HG02870 (cell line): ENCODE results near the gene CALCOCO2.
"Not testable (repeated sequence)": the region's sequence is repeated elsewhere in the genome, so short reads cannot be mapped to it uniquely, and the experiment has no call there.

ENCODE experiments used
- ATAC-seq: cut with Tn5 transposase; IDR thresholded peaks from one replicate; pipeline ENCODE4 v1.9.1; 2021; ENCODE audit warnings: mild to moderate bottlenecking, moderate library complexity; ENCODE audit not compliant: unreplicated experiment

CALCOCO2 gene, protein sequence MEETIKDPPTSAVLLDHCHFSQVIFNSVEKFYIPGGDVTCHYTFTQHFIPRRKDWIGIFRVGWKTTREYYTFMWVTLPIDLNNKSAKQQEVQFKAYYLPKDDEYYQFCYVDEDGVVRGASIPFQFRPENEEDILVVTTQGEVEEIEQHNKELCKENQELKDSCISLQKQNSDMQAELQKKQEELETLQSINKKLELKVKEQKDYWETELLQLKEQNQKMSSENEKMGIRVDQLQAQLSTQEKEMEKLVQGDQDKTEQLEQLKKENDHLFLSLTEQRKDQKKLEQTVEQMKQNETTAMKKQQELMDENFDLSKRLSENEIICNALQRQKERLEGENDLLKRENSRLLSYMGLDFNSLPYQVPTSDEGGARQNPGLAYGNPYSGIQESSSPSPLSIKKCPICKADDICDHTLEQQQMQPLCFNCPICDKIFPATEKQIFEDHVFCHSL

DNA sequence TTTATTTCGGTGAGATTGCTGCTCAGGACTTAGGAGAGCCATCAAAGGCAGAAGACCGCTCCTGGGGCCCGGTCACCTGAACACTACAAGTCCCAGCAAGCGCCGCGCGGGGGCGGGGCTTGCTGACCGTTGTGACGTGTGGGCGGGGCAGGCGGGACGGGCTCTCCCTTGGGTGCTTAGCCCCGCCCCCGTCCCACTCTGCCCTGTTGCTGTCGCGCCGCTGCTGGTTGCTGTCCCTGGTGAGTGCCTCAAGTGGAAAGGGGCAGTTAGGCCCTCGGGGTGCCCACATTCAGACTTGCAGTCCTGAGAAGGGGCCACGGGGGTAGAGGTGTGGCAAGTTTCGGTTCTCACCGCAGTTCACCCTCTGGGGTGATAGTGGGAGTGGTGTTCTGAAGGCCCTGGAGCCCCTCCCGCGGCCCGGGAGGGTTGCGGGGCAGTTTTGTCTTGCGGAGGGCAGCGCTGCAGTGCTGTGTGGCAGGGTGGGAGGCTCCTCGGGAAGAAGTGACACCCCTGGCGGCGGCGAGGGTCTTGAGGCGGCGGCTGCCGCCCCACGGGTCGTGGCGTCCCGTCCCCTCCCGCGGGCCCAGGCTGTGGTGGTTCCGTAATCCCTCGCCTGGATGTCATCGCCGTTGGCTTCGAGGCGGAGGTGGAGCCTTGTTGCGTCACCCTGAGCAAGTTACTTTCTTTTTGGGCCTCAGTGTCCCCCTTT, at the start of gene CALCOCO2:
Gene CALCOCO2, plus strand, starts transcription at position 196 of the 709 bp plus-strand sequence. CDS start 10,673 bp downstream, outside the sequence.
- peak; percentile 91 for ATAC-seq

DNA sequence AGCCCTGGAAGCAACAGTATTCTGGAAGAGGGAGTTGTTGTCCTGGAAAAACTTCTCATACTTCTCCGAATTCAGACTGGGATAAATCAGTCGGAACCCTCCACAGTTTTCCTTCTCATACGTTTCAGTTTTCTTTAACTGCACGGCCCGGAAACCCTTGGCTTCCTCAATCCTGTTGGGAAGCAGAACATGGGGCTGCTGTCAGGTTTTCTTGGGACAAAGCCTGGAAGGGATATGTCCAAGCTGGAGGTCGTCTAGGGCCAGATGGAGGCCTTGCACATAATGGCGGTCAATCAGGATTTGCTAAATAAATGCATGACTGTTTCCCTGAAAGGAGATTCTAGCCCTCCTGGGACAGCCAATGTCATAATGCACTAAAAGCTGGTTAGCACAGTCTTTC, 43.0 kb upstream of the CALCOCO2 start:
- ATAC-seq, result no peak

DNA sequence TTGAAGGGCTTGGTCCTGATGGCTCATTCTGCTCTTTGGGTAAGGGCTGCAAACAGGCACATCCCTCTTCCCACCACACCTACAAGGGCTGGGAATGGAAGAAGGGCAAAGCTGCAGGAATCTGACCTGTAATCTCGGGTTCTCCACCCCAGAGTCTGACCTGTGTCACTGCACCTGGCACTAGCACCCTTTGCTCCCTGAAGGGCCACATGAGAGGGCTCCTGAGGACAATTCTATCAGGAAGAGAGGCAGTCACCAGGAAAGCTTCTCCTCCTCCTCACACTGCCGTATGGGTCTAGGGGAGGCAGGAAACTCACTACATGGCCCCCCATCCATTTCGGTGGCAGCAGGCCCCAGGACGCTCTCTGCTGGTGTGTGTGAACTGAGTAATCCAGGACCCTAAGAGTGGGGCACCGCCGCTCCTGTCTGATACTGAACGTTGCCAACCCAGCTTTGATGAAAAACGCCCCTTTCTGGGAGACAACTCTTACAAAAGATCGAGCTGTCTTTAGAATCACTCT, 40.2 kb upstream of the CALCOCO2 start:
- ATAC-seq, result no peak

DNA sequence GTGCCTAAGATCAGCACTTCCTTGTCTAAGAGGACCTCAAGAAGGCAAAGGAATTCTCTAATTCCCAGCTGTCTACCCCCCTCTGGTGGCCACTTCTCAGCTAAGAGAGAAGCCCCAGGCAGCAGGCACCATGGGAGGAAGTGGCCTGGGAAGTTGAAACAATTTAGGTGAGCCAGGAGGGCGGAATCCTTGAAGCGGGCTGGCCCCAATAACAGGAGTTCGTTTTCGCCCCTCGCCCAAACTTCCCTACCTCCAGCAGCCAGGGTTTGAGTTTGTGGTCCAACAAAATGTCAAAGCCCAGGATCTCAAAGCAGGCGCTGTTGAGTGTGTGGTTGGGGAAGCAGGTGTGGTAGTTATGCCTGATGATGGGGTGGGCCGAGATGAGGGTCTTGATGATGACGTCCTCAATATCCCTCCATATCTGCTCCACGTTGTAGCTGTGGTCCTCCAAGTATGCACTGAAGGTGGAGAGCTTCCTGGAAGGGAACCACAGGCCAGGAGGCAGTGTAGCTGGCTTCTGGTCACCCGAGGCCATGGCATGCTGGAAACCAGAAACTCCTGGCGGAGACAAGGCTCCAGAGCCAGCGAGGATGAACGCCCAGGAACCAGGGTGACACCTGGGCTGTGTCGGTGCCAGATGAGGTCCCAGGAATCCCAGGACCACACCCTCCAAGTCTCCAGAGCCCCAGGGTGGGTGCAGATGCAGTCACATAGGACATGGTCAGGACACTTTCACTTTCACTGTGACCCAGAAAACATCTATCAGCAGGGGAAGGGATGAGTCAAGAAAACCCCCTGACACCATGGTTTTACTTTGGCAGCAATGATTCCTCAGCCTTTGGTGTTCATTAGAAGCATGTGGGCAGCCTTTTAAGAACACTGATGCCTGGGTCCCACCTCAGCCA, 39.5 kb upstream of the CALCOCO2 start:
- no peak for ATAC-seq

DNA sequence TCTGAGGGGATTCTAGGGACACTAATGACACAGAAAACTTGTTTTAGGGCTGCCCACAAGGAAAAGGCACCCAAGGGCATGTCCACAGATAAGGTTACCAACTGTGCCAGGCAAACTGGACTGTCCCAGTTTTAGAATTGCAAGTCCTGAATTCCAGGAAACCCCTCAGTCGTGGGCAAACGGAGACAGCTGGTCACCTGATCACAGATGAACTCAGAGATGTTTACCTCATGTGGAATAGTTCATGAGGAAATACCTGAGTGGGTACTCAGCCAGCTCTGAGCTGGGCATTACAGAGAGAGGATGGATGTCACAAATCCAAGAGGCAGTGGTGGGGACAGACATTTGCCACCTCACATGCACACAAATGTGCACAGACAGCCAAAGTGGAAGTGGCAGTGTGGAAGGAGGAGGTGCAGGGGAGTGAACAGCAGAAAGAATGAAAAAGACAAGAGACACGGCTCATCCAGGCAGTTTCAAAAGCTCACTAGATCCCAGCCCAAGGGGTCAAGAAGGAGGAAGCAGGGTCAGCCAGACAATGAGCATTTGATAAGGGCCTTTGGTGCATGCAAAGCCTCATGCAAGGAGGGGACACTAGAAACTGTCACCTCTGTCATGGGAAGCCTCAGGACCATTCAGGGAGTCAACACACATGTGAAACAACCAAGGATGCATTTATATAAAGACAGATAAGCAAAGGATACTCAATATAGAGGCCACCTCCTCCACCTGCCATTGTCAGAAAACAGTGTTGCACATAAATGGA, 38.6 kb upstream of the CALCOCO2 start:
- ATAC-seq, result no peak

DNA sequence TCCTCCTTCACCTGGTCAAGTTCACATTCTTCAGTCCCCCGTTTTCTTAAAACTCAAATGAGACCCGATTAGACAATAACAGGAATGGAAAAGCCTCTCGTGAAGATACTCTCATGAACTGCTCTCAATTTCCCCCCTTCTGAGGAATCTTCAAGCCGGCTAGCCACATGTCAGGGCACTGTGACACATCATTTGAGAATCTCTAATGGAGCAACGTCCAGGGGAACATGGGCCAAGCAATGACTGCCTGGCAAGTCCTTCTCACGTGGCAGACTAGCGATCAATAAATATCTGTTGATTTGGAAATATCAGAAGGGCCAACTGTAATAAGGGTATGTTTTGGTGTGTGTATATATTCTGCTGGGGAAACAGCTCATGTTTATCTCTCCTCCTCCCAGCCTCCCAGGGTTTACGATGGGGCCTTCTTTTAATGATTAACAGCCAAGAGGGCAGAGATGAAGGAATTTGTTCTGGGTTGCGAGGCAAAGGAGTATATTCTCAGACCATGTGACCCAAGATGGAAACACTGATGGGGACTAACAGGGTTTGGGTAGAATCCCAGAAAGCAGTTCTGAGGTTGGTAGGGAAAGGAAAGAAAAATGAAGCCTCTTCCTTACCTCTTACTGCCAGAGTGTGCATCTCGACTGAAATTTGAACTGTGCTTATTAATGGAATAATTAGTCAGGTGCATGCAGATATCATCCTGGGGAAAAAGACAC, 35.2 kb upstream of the CALCOCO2 start:
- no peak for ATAC-seq

DNA sequence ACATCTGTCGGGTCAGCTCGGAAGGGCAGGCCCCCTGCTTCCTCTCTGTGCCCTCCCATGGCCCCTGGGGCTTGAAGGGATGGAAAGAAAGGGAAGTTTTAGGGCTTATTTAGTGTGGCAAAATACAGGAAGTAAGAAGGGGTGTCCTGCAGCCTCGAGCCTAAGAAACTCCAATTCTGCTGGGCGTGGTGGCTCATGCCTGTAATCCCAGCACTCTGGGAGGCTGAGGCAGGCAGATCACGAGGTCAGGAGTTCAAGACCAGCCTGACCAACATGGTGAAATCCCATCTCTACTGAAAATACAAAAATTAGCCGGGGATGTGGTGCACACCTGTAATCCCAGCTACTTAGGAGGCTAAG, 34.7 kb upstream of the CALCOCO2 start:
- ATAC-seq, result not testable (repeated sequence)

DNA sequence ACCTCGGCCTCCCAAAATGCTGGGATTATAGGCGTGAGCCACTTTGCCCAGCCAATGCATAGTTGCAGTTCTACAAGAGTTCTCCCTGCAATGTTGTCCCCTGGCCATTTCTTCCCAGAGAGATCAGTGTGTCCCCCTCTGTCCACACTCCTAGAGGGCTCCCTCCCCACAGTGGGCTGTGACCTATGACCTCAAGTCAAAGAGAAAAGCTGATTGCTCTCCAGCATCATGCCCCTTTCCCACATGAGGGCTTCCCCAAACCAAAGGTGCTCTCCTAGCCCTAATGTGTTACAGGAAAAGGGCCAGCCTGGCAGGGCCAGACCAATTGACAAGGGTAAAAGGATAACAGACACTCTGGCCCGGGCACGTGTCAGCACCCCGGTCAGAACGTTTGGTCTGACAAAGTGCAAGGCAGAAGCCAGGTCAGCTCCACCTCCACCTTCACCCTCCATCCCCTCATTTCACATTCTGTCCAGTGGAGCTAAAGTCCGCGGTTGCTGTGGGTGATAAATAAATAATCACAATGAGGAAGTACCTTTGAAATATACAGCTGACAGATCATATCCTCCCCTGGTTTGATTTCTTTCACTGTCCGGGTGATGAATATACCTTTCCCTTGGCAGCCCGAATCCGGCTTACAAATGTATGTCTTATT, 31.6 kb upstream of the CALCOCO2 start:
- no peak for ATAC-seq

DNA sequence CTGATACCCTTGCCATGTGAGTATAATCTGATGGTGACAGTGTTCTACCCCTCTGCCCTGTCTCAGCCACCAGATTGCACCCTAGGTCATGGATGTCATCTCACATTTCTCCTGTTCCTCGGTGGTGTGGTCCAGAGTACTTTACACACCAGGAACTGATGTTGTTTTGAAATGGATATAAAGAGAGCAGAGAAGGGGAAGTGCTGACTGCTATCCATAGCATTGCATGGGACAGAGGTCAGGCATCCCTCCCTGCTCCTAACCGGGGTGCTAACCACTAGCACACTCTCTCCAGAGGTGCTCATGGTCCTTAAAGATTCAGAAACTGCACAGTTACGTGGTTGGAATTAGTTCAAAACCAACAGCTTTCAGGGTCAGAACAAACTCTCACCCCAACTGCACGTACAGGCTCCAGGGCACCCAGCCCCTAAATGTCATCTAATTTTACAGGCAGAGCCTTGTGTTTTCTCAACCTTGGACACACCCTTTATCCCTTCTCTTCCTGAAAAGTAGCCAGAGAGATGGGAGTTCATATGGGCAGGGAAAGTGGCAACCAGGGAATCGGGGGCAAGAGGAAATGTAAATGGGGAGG, 30.1 kb upstream of the CALCOCO2 start:
- ATAC-seq, result no peak

DNA sequence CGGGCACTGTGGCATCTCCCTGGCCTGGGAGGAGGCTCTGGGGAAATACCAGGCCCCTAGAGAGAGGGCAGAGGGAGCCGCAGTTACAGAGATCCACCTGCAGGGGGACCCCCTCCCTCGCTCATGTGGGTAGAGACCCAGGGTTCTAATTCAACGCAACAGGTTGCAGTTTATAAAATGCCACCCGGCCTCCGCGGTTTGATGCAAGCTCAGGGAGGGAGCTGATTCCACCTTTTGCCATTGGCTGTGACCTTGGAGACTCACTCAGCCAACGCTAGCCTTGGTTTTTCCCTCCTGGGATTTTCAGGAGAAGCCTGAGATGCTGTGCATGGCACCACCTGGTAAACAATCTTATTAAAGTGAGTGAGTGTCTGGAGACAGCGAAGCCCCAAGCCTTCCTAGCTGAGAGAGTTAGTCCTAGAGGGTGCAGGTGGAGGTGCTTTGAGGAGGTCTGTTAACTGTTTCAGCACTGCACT, 25.9 kb upstream of the CALCOCO2 start:
- ATAC-seq, result no peak

DNA sequence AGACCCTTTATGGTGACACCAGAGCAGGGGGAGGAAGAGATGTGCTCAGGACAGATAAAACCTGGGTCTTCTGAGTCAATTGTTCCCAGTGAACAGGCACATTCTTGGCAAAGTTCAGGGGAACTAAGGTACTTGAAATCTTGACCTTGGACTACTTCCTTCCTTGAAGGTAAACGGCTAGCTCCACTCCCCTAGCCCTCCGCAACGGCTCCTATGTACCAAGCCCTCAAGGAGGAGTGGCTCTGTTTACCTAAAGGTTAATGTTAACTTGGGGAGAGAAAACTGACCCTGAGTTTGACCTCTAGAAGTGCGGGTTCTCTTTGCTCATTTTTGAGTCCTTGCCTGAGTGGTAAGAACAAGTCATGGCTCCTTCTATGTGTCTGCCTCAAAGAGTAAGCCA, 21.7 kb upstream of the CALCOCO2 start:
- ATAC-seq, result no peak

DNA sequence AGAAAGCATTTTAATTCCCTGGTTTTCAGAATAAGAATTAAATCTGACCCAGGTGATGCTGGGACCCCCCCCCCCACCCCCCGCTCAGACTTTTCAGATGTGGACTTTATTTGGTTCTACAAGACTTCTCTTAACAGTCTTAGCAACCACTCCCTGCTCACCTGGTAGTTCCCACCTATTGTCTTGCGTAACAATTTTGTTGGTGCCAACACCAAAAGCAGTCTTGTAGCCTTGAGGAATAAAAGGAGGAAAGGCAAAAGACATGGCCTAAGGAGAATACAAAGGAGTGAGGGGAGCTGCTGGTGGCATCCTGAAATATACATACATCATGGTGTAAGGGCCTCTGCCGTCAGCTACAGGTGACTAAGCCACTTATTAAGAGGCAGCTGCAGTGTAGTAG, 18.8 kb upstream of the CALCOCO2 start:
- ATAC-seq, result no peak

DNA sequence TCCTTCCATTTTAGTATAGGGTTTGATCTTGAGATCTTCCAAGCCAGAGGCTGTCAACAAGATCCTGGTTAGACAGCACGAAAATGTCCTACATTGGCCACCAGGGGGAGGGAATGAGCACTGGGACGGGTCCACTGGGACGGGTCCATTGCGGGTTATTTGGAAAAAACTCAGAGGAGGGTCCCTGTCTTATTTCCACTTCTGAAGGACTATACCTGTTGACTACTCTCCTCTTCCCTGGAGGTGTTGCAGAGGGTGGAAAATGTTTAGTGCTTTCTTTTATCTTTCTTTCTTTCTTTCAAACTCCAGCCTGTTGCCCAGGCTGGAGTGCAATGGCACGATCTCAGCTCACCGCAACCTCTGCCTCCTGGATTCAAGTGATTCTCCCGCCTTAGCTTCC, 16.3 kb upstream of the CALCOCO2 start:
- no peak for ATAC-seq

DNA sequence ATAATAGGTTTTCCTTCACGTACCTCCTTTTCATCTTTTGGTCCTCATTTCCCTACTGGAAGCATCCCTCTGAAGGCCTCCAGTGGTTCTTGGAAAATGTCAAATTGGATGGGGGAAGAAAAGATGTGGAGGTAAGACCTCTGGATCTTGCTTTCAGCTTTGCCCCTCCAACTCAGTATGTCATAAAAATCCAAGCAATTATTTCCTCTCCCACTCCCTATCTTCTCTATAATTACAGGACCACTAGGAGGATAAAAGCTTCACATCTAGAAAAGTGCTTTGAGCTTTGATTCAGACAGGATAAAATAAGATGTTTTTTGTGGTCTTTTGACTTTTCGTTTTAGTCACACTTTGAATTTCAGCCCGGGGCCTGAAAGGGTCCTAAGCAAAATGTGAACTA, 15.5 kb upstream of the CALCOCO2 start:
- no peak for ATAC-seq

DNA sequence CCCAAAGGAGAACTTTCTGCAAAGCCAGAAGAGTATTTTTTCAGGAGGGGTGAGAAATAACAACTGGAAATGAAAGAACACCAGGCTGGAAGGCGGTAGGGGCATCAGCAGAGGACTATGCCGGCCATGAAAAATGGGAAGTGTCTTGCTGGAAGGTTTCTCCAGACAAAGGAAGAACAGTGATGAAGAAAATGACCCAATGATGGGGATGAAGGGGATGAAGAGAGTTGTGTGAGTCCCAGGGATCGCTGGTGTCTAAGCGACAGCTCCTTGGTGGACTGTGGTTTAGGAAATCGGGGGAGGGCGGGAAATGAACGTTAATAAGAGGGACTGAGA, 14.4 kb upstream of the CALCOCO2 start:
- no peak for ATAC-seq

DNA sequence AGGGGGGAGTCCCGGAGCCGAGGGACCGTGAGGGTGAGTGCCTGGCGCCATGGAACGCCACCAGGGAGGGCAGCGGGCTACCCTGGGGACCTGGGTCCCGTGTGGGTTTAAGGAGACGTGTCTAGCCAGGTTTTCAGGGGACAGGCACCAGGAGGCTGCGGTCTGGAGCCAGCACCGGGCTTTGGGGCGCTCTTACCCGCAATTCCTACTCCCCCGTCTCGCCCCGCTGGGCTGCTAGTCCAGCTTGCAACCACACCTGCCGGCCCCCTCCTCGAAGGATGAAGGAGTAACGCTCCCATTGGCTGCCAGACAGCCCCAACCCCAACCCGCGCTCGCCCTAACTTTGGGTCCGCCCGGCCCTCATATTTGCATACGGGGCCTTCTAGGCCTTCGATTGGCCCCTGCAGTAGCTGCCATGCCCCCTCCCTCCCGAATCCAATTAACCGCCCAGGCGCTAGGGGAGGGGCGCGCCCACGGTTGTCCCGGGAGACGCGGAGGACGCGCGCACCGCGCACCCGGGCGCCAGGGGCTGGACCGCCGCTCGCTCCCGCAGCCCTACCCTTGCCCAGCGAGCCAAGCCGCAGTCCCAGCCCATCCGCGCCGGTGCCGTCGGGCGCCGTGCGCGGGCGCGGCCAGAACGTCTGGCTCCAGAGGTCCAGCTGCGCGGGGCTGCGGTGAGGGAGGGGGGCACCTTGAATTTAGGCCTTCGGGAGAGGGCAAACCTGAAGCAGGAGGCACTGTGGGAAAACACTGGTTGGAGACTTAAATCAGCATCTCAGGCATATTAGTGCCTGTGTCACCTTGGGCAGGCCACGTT, 13.9 kb upstream of the CALCOCO2 start, which contains the start of gene TTLL6:
Gene TTLL6, minus strand, starts transcription at position 456 of the 817 bp plus-strand sequence. Its CDS starts 157 bp downstream, at position 299.
- no peak for ATAC-seq

DNA sequence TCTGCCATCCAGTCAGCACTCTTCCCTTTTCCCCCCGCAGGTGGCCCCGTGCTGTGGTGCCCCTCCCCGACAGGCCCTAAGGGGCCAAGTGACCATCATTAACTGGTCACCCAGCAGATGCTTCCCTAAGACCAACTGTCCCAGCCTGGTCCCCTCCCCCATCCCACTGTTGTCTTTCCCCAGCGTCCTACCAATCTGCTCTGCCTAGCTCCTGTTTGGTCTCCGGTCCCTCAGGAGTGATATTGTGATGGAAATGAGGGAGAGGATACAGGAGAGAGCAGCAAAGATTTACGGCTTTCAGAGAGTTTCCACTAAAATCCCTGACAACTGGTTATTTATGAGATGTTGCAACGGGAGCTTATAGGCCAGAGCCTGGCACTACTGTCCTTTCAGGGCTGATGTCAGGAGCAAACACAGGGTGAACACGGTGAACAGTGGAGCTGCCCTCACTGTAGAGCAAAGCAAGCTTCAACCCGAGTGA, 12.4 kb upstream of the CALCOCO2 start:
- ATAC-seq, result no peak

DNA sequence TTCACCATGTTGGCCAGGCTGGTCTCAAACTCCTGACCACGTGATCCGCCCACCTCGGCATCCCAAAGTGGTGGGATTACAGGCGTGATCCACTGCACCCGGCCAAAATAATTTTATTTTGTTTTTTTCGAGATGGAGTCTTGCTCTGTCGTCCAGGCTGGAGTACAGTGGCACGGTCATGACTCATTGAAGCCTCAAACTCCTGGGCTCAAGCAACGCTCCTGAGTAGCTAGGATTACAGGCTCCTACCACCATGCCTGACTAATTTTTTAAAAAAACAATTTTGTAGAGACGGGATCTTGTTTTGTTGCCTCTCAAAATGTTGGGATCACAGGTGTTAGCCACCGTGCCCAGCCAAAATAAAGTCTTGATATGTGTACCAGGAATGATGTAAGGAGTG, 11.4 kb upstream of the CALCOCO2 start:
- no peak for ATAC-seq
